Endothelial cell of umbilical vein (primary cell): ENCODE results near the gene HSD17B13.

Experiments used
- CTCF ChIP-seq, 2 donors: IDR thresholded peaks; 1 replicate in 1 of 2; 2 replicates in 1 of 2; pipeline ENCODE4 v1.5.1; 2011; ENCODE audit warnings: low read length in 2 of 2, mild to moderate bottlenecking in 2 of 2, moderate library complexity in 2 of 2, control low read depth in 1 of 2, inconsistent platforms in 1 of 2, low read depth in 1 of 2; ENCODE audit not compliant: insufficient read depth in 1 of 2; ENCODE audit errors: extremely low read depth in 1 of 2
- EZH2 ChIP-seq: IDR thresholded peaks from 2 replicates; pipeline ENCODE4 v1.6.1; 2012; ENCODE audit warnings: borderline replicate concordance, low read depth, mild to moderate bottlenecking, moderate library complexity, low read length, inconsistent platforms; ENCODE audit not compliant: severe bottlenecking
- MAX ChIP-seq: IDR thresholded peaks from 2 replicates; pipeline ENCODE4 v1.6.1; 2011; ENCODE audit not compliant: insufficient read depth, insufficient read length
- POLR2A ChIP-seq: IDR thresholded peaks from 2 replicates; pipeline ENCODE4 v1.6.1; 2012; ENCODE audit warnings: low read depth, mild to moderate bottlenecking, control low read depth, low read length

- TF ChIP-seq EZH2 = no peak
- no peak for TF ChIP-seq CTCF (IDR thresholded peaks at IDR 0.05; ENCODE audit: extremely low read depth in 1 of 2, insufficient read depth in 1 of 2, low read depth in 1 of 2, low read length in 2 of 2)
- no peak for TF ChIP-seq MAX
- TF ChIP-seq POLR2A = no peak
Measured at GRCh38 chr4:87313756-87314155, 8.9 kb downstream of the HSD17B13 start.
